ENCODE results near the gene BSPH1. TPM values are rescaled to one million over a fixed set of nuclear protein-coding genes. Genes with fewer than 3 reads are reported as not detected.

BSPH1 gene, protein sequence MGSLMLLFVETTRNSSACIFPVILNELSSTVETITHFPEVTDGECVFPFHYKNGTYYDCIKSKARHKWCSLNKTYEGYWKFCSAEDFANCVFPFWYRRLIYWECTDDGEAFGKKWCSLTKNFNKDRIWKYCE
- total RNA-seq, result not detected in 2 replicates

DNA sequence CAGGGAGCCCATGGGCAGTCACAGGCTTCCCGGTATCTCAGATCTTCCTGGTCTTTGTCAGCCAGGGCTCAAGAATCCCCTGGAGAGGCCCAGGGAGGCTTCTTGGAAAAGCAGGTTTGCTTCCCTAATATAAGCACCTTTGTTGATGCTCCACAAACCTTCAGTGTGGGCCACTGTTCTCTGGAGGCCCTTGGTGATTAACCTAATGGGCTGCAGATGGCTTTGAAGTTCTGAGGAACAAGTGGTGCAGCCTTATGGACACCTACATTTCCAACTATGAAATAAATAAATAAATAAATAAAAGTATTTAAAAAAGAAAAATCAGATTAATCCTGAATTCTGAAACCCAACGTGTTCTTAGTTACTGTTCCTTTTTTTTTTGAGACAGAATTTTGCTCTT lies at the start of gene BSPH1:
TSS of gene BSPH1 (minus strand) at position 101 of the 400 bp plus-strand sequence. CDS start at position 12, 89 bp downstream.

DNA sequence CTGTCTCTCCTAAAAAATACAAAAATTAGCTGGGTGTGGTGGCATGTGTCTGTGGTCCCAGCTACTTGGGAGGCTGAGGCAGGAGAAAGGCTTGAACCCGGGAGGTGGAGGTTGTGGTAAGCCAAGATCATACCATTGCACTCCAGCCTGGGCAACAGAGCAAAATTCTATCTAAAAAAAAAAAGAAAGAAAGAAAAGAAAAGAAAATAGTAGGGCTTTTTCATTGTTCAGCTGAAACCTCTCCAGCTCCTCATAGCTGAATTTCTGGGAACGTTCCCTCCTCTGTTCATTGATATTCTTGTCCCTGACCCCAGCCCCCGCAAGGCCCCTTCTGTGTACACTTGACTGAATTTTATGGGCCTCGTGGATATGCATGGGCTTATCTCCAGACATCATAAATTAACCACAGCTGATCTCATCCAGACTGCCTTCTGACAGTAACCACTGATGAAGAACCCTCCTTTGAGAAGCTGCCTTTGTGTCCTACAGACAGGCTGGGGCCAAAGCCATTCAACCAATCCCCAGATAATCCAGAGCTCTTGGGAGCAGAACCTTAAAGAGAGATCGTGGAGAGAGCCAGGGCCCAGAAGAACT lies 2.3 kb upstream of the BSPH1 start, which contains the start of gene ELSPBP1:
TSS of gene ELSPBP1 (plus strand) at position 424 of the 594 bp plus-strand sequence. CDS start 14,036 bp downstream, outside the sequence.

Other genes with a start within 250 kb of the BSPH1 start
- gene NOP53, start 246.6 kb downstream of the BSPH1 start, total RNA-seq, result 167 and 243 TPM in 2 replicates
- 400 and 424 TPM in 2 replicates for gene SELENOW, start 213.5 kb downstream of the BSPH1 start, total RNA-seq
- gene TPRX1, start 187.6 kb downstream of the BSPH1 start, total RNA-seq, result not detected in 2 replicates
- gene CRX, start 170.2 kb downstream of the BSPH1 start, total RNA-seq, result not detected in 2 replicates
- gene TPRX2, start 132.9 kb downstream of the BSPH1 start, total RNA-seq, result not detected in 2 replicates
- gene SULT2A1, start 105.9 kb downstream of the BSPH1 start, total RNA-seq, result not detected in 2 replicates
- not detected in 2 replicates for gene ELSPBP1, start 2.5 kb upstream of the BSPH1 start, total RNA-seq
- gene CABP5, start 51.9 kb upstream of the BSPH1 start, total RNA-seq, result not detected in 2 replicates
- 4.5 and 6.3 TPM in 2 replicates for gene PLA2G4C, start 118.6 kb upstream of the BSPH1 start, total RNA-seq
- 6.8 and 9.6 TPM in 2 replicates for gene LIG1, start 178.2 kb upstream of the BSPH1 start, total RNA-seq
- gene ZSWIM9, start 178.5 kb upstream of the BSPH1 start, total RNA-seq, result 0.97 and 1.8 TPM in 2 replicates

Measured in cardiac atrium fibroblast (primary cell).